ENCODE results near the gene PAQR3.

GRCh38 chr4:78940752-78941151, 1.5 kb upstream of the PAQR3 start:
- TF ChIP-seq, protein P1, sequence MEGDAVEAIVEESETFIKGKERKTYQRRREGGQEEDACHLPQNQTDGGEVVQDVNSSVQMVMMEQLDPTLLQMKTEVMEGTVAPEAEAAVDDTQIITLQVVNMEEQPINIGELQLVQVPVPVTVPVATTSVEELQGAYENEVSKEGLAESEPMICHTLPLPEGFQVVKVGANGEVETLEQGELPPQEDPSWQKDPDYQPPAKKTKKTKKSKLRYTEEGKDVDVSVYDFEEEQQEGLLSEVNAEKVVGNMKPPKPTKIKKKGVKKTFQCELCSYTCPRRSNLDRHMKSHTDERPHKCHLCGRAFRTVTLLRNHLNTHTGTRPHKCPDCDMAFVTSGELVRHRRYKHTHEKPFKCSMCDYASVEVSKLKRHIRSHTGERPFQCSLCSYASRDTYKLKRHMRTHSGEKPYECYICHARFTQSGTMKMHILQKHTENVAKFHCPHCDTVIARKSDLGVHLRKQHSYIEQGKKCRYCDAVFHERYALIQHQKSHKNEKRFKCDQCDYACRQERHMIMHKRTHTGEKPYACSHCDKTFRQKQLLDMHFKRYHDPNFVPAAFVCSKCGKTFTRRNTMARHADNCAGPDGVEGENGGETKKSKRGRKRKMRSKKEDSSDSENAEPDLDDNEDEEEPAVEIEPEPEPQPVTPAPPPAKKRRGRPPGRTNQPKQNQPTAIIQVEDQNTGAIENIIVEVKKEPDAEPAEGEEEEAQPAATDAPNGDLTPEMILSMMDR (conservative IDR thresholded peaks at IDR 0.05; ENCODE audit: low read depth, low read length) = no peak
- TF ChIP-seq EZH2 (IDR thresholded peaks at IDR 0.05; ENCODE audit: borderline replicate concordance, low read depth, low read length, poor library complexity, severe bottlenecking) = no peak

Data from A673 (cell line).